Head of caudate nucleus (tissue), 42 donors: Measurements from ENCODE around the gene BNIP2.

Source experiments
- DNase-seq, 42 donors: peaks; one replicate each; pipeline versions ENCODE4 v3.0.0 to v3.0.0-alpha.2; 2020 to 2021; ENCODE audit warnings: mixed read lengths in 7 of 42
- intact Hi-C: fragments of 100-400 bp; cut with DNase I; formaldehyde crosslinking; loops from one replicate; pipeline ENCODE4 v1.15.0; 2022

The BNIP2 gene

DNA sequence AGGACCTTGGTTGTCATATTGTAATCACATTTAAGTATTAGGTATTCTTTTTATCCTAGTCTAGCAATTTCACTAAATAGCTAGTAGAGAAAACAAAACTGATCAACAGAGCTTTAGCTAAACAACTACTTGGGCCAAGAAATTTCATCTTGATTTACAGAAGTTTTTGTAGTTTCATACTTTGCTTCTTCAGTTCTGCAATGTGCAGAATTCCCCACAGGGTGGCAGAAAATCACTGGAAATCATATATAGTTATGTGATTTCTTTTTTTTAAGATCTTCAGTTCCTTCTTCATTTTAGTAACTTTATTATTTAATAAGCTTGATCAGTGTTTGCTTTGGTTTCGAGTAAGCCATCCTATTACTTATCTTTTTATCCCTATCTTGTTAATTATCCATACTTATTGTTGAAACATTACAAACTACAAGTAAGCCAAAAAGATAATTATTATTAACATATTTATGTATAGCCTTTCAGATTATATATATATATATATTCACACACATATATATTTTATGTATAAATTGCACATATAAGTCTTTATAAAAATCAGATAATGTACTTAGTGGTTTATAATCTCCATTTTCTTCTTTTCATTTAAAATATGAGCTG is 2.2 kb upstream of the BNIP2 start:
- DNase-seq, result peak in 23 of 42 donors; percentile 12 to 80 (median 44)
- intact Hi-C loops, result no loop called here

DNA sequence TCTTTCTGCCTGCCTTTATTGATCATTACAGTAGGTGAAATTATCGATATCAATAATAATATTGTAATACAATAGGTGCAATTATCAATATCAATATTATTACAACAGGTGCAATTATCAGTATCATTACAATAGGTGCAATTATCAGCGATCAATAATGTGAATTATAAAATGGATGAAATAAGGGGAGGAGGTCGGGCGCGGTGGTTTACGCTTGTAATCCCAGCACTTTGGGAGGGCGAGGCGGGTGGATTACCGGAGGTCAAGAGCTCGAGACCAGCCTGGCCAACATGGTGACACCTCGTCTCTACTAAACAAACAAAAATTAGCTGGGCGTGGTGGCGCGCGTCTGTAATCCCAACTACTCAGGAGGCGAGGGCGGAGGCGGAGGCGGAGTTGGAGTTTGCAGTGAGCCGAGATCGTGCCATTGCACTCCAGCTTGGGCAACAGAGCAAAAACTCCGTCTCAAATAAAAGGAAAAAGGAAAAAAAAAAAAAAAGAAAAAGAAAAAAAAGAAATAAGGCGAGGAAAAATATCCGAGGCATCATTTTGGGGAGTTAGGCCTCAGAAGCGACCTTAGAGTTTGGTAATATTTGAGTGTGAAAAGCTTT is 611 bp upstream of the BNIP2 start:
- intact Hi-C loops, result no loop called here
- DNase-seq, result peak; percentile 52 to 86 (median 70)

DNA sequence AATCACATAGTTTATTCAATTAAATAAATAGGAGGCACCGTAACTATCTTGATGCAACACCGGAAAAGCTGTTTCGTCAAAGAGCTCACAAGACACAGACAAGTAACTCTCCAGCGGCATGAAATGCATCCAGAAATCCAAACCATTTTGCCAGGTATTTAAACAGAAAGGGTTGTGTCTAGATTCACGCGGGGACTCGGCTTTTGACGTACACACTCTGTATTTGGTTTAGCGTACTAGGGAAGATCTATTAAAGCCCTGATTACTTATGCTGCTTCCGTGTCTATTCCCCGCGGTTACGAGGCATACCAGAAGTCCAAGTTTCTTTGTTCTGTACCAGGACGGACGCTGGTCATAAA is 718 bp downstream of the BNIP2 start:
- intact Hi-C loops, result no loop called here
- peak in 10 of 42 donors; percentile 8 to 43 (median 16) for DNase-seq

DNA sequence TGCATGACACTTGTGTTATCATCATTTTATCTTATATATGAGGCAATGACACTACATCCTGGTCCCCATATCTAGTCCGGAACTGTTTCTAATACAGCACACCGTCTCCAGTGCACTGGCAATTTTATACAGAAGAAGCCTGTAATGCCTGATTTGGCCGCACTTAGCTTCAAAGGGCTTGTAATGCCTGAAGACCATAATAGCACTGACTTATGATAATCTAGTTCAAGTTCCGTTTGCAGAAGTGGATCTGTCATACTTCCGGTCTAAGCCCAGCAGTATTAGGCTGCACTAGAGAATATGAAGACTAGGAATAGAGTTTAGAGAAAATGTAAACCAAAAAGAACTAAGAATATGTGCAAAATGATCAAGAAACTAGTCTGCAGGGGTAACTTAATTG is 1.3 kb downstream of the BNIP2 start:
- DNase-seq, result no peak
- intact Hi-C loops, result no loop called here

DNA sequence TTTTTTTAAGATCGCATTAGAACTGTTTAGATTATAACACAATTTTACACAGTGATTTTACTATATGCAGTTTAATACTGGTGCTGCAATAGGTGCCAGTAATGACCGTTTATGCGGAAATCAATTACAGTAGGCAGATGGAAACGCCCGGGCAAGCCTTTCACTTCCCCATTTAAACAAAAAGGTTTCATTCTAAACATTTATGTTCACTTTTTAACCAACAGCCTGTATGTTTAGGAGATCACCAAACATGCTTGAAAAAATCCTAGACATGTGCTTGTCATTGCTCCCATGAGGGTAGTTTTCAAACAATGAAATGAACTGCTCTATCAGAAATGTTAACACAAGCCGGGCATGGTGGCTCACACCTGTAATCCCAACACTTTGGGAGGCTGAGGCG is 2.7 kb downstream of the BNIP2 start:
- DNase-seq, result no peak
- intact Hi-C loops, result no loop called here

DNA sequence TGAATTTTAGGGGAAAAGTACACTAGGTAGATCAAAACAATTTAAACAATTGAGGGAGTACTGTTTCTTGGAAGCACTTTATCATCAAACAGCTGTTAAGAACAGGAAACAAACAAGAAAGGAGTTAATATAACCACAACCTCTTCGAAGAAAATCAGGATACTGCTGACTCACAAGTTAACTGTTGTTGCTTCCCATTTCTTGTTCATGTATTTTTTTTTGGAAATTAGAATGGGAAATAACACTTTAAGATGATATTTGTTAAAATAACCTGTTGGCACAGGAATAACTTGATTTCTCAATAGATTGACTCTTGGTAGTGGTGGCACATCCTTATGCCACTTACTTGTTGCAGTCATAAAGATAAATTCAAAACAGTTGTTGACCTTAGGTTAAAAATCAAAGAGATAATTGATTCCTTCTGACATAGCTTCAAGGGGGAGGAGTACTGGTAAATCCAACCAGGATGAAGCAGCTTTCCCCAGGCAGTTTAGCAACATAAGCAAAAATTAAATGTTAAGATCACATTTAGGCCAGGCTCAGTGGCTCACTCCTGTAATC is 3.3 kb downstream of the BNIP2 start:
- DNase-seq, result no peak
- intact Hi-C loops, result no loop called here

- no peak for DNase-seq
- intact Hi-C loops, result no loop called here
These were observed 8.2 kb downstream of the BNIP2 start for GRCh38 chr15:59680870-59681269.

DNA sequence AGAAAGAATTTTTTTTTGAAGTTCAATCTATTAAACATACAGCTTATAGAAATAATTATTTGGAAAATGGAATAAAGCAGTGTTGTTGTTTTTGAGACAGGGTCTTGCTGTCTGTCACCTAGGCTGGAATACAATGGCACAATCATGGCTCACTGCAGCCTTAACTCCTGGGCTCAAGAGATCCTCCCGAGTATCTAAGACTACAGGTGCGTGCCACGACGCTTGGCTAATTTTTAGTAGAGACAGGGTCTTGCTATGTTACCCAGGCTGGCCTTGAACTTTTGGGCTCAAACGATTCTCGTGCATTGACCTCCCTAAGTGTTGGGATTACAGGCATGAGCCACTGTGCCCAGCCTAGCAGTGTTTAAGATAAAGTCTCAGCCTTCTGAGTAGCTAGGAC is 8.8 kb downstream of the BNIP2 start:
- intact Hi-C loops, result no loop called here
- DNase-seq, result no peak

- intact Hi-C loops, result no loop called here
- DNase-seq, result no peak
These were observed 10.5 kb downstream of the BNIP2 start for GRCh38 chr15:59678620-59679019.

DNA sequence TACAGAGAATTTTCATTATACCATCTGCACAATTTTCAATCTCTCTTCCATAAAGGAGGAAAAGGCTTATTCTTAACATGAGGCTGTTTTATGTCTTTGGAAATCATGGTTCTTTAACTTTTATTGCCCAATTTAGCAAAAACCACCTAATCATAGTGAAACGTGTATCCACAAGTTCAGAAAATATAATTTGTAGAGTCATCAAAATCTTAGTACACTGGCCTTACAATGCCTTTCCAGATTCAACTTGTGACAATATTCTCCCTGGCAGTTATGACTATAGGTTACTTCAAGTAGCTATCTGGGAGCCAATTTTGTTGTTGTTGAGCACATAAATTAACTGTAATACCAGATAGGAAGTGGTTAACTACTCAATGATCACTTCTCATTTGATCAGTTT is 10.9 kb downstream of the BNIP2 start:
- DNase-seq, result no peak
- intact Hi-C loops, result no loop called here

GRCh38 chr15:59676565-59676964 is 12.6 kb downstream of the BNIP2 start:
- intact Hi-C loops, result no loop called here

GRCh38 chr15:59674361-59674877 is 14.7 kb downstream of the BNIP2 start:
- intact Hi-C loops, result no loop called here

More at GRCh38 chr15:59676565-59676964, 12.6 kb downstream of the BNIP2 start:
- DNase-seq, result peak in 9 of 42 donors; percentile 5 to 46 (median 27)

DNA sequence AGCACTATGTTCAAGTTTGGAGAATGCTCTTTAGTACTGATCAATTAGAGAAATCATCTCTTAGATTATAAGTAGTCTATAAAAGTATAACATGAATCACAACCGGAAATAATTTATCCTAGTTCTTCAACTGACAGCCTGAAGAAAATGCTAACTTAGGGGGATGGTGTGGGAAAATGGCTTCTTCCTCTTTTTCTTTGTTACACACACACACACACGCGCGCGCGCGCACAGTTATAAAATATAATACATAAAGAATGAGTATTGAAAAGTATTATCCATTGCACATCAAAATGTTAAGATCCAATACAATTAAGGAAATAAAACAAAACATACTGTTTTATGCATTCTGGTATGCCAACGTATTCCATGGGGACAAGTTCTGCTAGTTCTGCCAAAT is 20.6 kb downstream of the BNIP2 start:
- no peak for DNase-seq
- intact Hi-C loops, result no loop called here

More at GRCh38 chr15:59674361-59674877, 14.7 kb downstream of the BNIP2 start:
- DNase-seq, result no peak

GRCh38 chr15:59662260-59662659 is 26.9 kb downstream of the BNIP2 start:
- no peak for DNase-seq
- intact Hi-C loops, result no loop called here

DNA sequence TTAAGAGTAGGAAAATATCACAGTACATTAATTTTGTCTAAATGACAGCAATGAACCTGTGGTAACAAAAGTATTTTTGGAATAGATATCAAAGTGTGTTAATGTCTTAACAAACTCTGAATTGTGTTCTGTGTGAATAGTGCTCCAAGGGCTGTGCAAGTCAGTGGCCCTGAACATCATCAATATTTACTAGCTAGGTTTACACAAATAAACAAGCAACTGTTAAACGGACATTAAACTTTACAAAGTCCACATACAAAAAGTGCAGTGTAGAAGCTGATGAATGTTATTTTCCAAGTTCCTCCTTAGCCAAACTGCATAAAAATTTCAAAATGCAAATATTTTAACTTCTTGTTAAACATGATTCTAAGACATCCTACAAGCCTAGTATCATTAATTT is 29.8 kb downstream of the BNIP2 start:
- DNase-seq, result no peak
- intact Hi-C loops, result no loop called here

DNA sequence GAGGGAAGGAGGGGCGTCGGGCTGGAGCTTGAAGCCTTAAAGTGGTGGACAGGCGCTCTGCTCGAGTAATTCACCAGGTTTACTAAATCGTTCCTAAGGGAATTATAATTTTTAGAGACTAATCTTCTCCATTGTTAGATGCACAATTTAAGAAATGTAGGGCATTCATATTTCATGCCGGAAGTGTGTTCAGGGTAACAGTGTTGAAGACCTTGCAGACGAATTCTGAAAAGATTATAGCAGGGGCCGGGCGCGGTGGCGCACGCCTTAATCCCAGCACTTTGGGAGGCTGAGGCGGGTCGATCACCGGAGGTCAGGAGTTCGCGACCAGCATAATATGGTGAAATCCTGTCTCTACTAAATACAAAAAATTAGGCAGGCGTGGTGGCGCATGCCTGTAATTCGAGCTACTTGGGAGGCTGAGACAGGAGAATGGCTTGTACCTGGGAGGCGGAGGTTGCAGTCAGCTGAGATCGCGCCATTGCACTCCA is 31.4 kb downstream of the BNIP2 start:
- intact Hi-C loops, result no loop called here
- peak in 15 of 42 donors; percentile 7 to 51 (median 23) for DNase-seq

DNA sequence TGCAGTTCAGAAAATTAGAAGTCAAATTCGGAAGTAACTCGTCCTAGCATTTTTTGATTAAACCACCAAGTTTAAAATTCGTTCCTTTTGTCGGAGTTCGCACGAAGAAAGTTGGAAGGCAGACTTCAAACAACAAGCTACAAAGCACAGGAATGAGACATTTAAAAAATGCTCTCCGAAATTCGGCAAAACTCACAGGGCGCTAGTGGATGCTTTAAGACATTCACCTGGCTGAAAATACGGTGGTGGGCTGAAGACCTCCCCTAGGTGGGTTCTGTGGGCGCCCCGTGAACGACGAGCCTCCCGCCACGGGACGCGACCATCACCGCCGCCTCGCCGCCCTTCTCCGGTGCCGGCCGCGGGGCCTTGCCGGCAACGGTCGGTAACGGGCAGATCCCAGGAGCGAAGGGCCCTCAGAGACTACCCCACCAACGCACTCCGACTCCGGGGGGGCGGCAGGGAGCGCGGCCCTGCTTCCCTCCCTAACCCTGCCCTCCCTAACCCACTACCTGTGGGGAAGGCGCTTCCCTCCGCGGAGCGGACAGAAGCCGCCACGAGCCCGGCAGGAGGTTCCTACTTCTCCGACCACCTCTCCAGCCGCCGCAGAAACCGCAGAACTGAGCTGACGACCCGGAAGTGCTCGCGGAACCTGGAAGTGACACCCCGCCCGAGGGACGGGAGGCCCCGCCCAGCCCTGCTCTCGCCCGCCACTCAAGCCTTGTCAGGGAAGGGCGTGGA is 32.1 kb downstream of the BNIP2 start, which contains the start of gene GTF2A2:
GTF2A2 (minus strand) TSS at position 619 of the 738 bp plus-strand sequence. CDS start 5,238 bp downstream, outside the sequence.
- DNase-seq, result peak; percentile 86 to 98 (median 96)
- intact Hi-C loops, result no loop called here

DNA sequence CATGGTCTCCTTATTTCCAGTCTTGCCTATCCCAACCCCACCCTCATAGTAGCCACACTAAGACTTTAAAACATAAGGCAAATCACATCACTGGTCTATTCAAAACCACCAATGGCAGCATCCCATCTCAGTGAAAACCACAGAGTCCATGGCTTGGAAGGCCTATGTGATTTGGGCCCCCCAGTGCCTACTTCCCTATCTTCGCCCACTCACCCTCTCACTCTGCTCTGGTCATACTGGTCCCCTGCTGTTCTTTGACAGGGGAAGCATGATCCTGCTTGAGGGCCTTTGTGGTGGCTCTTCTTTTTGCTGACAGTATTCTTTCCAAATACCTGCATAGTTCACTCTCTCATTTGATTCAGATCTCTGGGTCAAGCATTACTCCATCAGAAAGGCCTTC is 35.1 kb downstream of the BNIP2 start:
- intact Hi-C loops, result no loop called here
- no peak for DNase-seq

GRCh38 chr15:59649603-59650002 is 39.5 kb downstream of the BNIP2 start:
- DNase-seq, result no peak
- intact Hi-C loops, result no loop called here

GRCh38 chr15:59647085-59647484 is 42.0 kb downstream of the BNIP2 start:
- no peak for DNase-seq
- intact Hi-C loops, result no loop called here
